SK-N-SH (cell line): ENCODE results near the gene ATF3. TPM values are rescaled to one million over a fixed set of nuclear protein-coding genes. Genes with fewer than 3 reads are reported as not detected.

Experiments used
- CTCF ChIA-PET: fragments of 300-600, 350-600 bp; formaldehyde crosslinking; extraction: SDS; loops from one replicate; lab custom pipeline; 2021; lab: Yijun Ruan, JAX
- POLR2A ChIA-PET: fragments of 350-600 bp; sonication (Branson Sonifier 250); formaldehyde crosslinking; extraction: SDS; loops from one replicate; lab custom pipeline; 2020; ENCODE audit warnings: antibody characterized with exemption, inconsistent platforms; lab: Yijun Ruan, JAX
- DNase-seq: peaks from one replicate; pipeline ENCODE4 v3.0.0; 2012
- H2AFZ ChIP-seq: fragments of 200-600 bp; sonication (generic); 2 replicates; pipeline ENCODE4 v1.8.1; 2016; ENCODE audit warnings: antibody characterized with exemption, mild to moderate bottlenecking, low read depth
- H3F3A ChIP-seq: fragments of 200-600 bp; sonication (generic); replicated peaks from 2 replicates; pipeline ENCODE3; 2016; ENCODE audit warnings: antibody characterized with exemption, mild to moderate bottlenecking; ENCODE audit not compliant: insufficient read depth
- H3K27ac ChIP-seq, 2 experiments: fragments of 200-500 bp in 1 of 2; fragments of 200-600 bp in 1 of 2; sonication (Bioruptor generic) in 1 of 2; sonication (generic), shearing (Covaris generic) in 1 of 2; 2 replicates each; pipeline versions ENCODE4 v1.5.1 to v1.6.1; 2014 to 2016; ENCODE audit warnings: low read depth in 2 of 2, inconsistent platforms in 1 of 2, low read length in 1 of 2, mild to moderate bottlenecking in 1 of 2, mixed read lengths in 1 of 2
- H3K27me3 ChIP-seq: fragments of 200-600 bp; sonication (generic), shearing (Covaris generic); 2 replicates; pipeline ENCODE4 v1.6.1; 2016; ENCODE audit warnings: mixed run types; ENCODE audit not compliant: insufficient read depth
- H3K36me3 ChIP-seq, 2 experiments: fragments of 200-500 bp in 1 of 2; fragments of 200-600 bp in 1 of 2; sonication (Bioruptor generic) in 1 of 2; sonication (generic) in 1 of 2; replicated peaks in 1 of 2; 2 replicates each; pipeline versions ENCODE3 to v1.5.1; 2014 to 2016; ENCODE audit warnings: low read length in 1 of 2, mild to moderate bottlenecking in 1 of 2; ENCODE audit not compliant: insufficient read depth in 2 of 2, control insufficient read depth in 1 of 2
- H3K4me1 ChIP-seq, 2 experiments: fragments of 200-500 bp in 1 of 2; fragments of 200-600 bp in 1 of 2; sonication (Bioruptor generic) in 1 of 2; sonication (generic), shearing (Covaris generic) in 1 of 2; 2 replicates each; pipeline versions ENCODE4 v1.5.1 to v1.6.1; 2014 to 2016; ENCODE audit warnings: low read depth in 1 of 2, low read length in 1 of 2, mixed run types in 1 of 2; ENCODE audit not compliant: insufficient read depth in 2 of 2, control insufficient read depth in 1 of 2
- H3K4me2 ChIP-seq: fragments of 200-600 bp; sonication (generic), shearing (Covaris generic); 2 replicates; pipeline ENCODE4 v1.6.1; 2017; ENCODE audit warnings: mixed run types
- H3K4me3 ChIP-seq, 2 experiments: fragments of 200-500 bp in 1 of 2; fragments of 200-600 bp in 1 of 2; sonication (Bioruptor generic) in 1 of 2; sonication (generic), shearing (Covaris generic) in 1 of 2; 2 replicates each; pipeline versions ENCODE4 v1.5.1 to v1.8.1; 2014 to 2016; ENCODE audit warnings: low read depth in 2 of 2, inconsistent platforms in 1 of 2, low read length in 1 of 2, mild to moderate bottlenecking in 1 of 2, mixed read lengths in 1 of 2, moderate library complexity in 1 of 2
- H3K79me2 ChIP-seq: fragments of 200-600 bp; sonication (generic); 2 replicates; pipeline ENCODE4 v1.8.1; 2017; ENCODE audit warnings: mild to moderate bottlenecking; ENCODE audit not compliant: insufficient read depth
- H3K9ac ChIP-seq: fragments of 200-600 bp; sonication (generic); 2 replicates; pipeline ENCODE4 v1.6.1; 2017; ENCODE audit warnings: mixed run types
- H3K9me2 ChIP-seq: fragments of 200-600 bp; sonication (generic); 2 replicates; pipeline ENCODE4 v1.6.1; 2017; ENCODE audit warnings: mixed run types
- H3K9me3 ChIP-seq: fragments of 200-600 bp; sonication (generic); 2 replicates; pipeline ENCODE4 v1.6.1; 2017; ENCODE audit warnings: mixed run types, mild to moderate bottlenecking, moderate library complexity
- H4K20me1 ChIP-seq: fragments of 200-600 bp; sonication (generic); 2 replicates; pipeline ENCODE4 v1.6.1; 2017; ENCODE audit warnings: mild to moderate bottlenecking, mixed run types; ENCODE audit not compliant: insufficient read depth
- CTCF ChIP-seq: fragments of 200-600 bp; sonication (generic); IDR thresholded peaks from 2 replicates; pipeline ENCODE4 v1.6.1; 2017; ENCODE audit warnings: antibody characterized with exemption, mild to moderate bottlenecking, moderate library complexity
- JUND ChIP-seq: IDR thresholded peaks from 2 replicates; pipeline ENCODE4 v1.4.0; 2012
- MXI1 ChIP-seq: IDR thresholded peaks from 2 replicates; pipeline ENCODE4 v1.6.1; 2012; ENCODE audit warnings: mild to moderate bottlenecking, low read depth, low read length, improper control_type of control experiment
- RAD21 ChIP-seq: IDR thresholded peaks from 2 replicates; pipeline ENCODE4 v1.6.1; 2012; ENCODE audit warnings: mild to moderate bottlenecking, low read length
- RXRA ChIP-seq: IDR thresholded peaks from 2 replicates; pipeline ENCODE4 v1.4.0; 2012; ENCODE audit warnings: low read depth, mild to moderate bottlenecking, borderline replicate concordance
- SMC3 ChIP-seq: IDR thresholded peaks from 2 replicates; pipeline ENCODE4 v1.6.1; 2012; ENCODE audit warnings: low read depth, low read length, improper control_type of control experiment
- TCF12 ChIP-seq: IDR thresholded peaks from 2 replicates; pipeline ENCODE4 v1.4.0; 2012
- TEAD4 ChIP-seq: IDR thresholded peaks from 2 replicates; pipeline ENCODE4 v1.4.0; 2012; ENCODE audit warnings: mild to moderate bottlenecking, borderline replicate concordance; ENCODE audit not compliant: insufficient read depth
- WGBS: methylation state at CpG from one replicate; pipeline ENCODE4 v1.1.6; 2017; ENCODE audit warnings: low lambda C conversion rate; 5-methylcytosine and 5-hydroxymethylcytosine counted together
- polyA plus RNA-seq, 3 experiments: library from polyadenylated mRNA; depleted of rRNA; stranded (reverse); fragments of >200 nt; gene quantifications; 2 replicates each; pipeline ENCODE4 v1.2.3, GENCODE V29; 2012

Gene ATF3
- polyA plus RNA-seq, 1 of the 3 experiments (the other 2 are of a cell fraction), result 29.7 TPM

- Histone ChIP-seq H3K4me3 (no peak overlapping the region), H3K9me2 (no peaks in the 10 kb centered on the region), H3K9me3 (no peaks in the 10 kb centered on the region), H3K9ac (no peak overlapping the region), H3K36me3 (no peaks in the 10 kb centered on the region), H4K20me1 (no peaks in the 10 kb centered on the region), H3K4me2 (no peak overlapping the region), H3K4me1 (peaks cover 20 to 35% of the 10 kb centered on the region in 2 experiments), H3K79me2 (no peaks in the 10 kb centered on the region), H3K27ac (no peak overlapping the region), H2AFZ (no peak overlapping the region), H3F3A (peaks cover 21% of the 10 kb centered on the region), H3K27me3 (no peaks in the 10 kb centered on the region)
- DNase-seq, result no peak
- no peak for TF ChIP-seq JUND
- TF ChIP-seq SMC3, result no peak
- POLR2A ChIA-PET, result no interaction called here
- CTCF ChIA-PET, result interaction anchor here (0.6 to 1.2 kb wide), 9 partner anchors 9 to 188 kb away, joined by 3 to 4 read pairs (median 3); partner anchors contain the start of genes ATF3 and BATF3
- WGBS, result 82% methylated on average over 11 of the region's 11 CpGs
Observed at GRCh38 chr1:212664409-212665199, 56.0 kb downstream of the ATF3 start.

DNA sequence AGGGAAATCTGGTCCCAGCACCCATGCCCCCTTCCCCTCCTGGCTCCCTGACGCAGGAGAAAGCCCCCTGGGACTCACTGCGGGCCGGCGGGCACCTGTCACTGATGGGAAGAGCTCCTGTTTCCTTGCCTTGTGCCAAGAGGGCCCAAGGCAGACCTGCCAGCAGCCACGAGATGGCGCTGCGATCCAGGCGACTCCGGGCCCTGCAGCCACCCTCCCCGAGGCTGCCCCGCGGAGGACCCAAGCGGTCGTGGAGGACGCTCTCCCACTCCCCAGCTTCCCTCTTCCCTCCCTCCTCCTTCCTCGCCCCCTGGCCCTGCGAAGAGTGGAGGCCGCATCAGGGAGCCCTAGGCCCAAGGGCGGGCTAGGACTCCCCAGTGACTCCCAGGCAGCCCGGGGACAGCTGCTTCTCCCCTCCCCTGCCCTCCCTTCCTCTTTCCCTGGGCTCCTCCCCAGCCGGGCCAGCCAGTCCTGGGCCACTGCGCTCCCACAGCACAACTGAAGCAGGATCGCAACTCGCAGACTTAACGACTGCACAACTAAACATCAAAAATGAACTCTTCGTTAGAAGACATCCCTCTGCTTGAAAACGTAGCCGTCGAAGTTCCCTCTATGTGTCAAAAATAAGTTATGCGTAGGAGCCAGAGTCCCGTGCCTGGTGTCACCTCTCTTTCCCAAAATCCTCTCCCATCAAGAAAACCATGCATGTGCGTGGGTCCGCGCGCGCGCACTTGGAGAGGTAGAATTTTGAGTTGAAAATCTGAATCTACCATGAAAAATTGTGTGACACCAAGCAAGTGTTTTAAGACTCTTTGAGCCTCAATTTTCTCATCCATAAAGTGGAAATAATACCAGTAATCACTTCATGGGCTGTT, 56.9 kb downstream of the ATF3 start:
- Histone ChIP-seq H3K36me3 (no peaks in the 10 kb centered on the region), H3K27me3 (no peaks in the 10 kb centered on the region), H3K9me3 (no peaks in the 10 kb centered on the region), H3K4me1 (peaks cover 20 to 38% of the 10 kb centered on the region in 2 experiments), H4K20me1 (no peaks in the 10 kb centered on the region), H3K9ac (no peak overlapping the region), H3K27ac (no peak overlapping the region), H3F3A (peaks cover 21% of the 10 kb centered on the region), H3K4me2 (no peak overlapping the region), H3K79me2 (no peaks in the 10 kb centered on the region), H2AFZ (no peak overlapping the region), H3K9me2 (no peaks in the 10 kb centered on the region), H3K4me3 (no peak overlapping the region; a peak in 1 of 4 replicates)
- ChIA-PET POLR2A (interaction anchor here (0.6 kb wide), 1 partner anchor 128 kb away, joined by 3 read pairs; no protein-coding TSS in a partner anchor), CTCF (interaction anchor here (0.6 to 1.2 kb wide), 10 partner anchors 10 to 189 kb away, joined by 3 to 4 read pairs (median 3); partner anchors contain the start of genes ATF3 and BATF3)
- WGBS, result 82% methylated on average over 22 of the region's 37 CpGs
- TF ChIP-seq RAD21 (peak; percentile 34), CTCF (peak; percentile 36), MXI1 (no peak), TEAD4 (no peak), TCF12 (no peak), RXRA (no peak)
- peak; percentile 32 for DNase-seq
